ENCODE measurements around the gene MYLK. TPM values are rescaled to one million over a fixed set of nuclear protein-coding genes. Genes with fewer than 3 reads are reported as not detected.

Gene MYLK
- total and polyA plus RNA-seq, 9 donors = 16.4 to 34.5 (median 27.0) TPM

- no CpG with 5 or more reads among the region's 1 CpG for WGBS (ENCODE audit: insufficient coverage)
- Histone ChIP-seq H3K27me3 (ENCODE audit: control insufficient read depth, insufficient read depth, low read length) (no peaks in the 10 kb centered on the region), H3K36me3 (ENCODE audit: control insufficient read depth, insufficient read depth, low read length) (no peaks in the 10 kb centered on the region), H3K9me3 (replicated peaks; ENCODE audit: control insufficient read depth, low read depth, low read length) (no peaks in the 10 kb centered on the region), H3K4me1 (ENCODE audit: control insufficient read depth, insufficient read depth, low read length) (peaks cover 16% of the 10 kb centered on the region), H3K4me3 (ENCODE audit: low read length) (no peak overlapping the region), H3K27ac (ENCODE audit: low read length) (no peak overlapping the region)
- no peak for DNase-seq
These were observed 68.2 kb downstream of the MYLK start for GRCh38 chr3:123815981-123816380.

DNA sequence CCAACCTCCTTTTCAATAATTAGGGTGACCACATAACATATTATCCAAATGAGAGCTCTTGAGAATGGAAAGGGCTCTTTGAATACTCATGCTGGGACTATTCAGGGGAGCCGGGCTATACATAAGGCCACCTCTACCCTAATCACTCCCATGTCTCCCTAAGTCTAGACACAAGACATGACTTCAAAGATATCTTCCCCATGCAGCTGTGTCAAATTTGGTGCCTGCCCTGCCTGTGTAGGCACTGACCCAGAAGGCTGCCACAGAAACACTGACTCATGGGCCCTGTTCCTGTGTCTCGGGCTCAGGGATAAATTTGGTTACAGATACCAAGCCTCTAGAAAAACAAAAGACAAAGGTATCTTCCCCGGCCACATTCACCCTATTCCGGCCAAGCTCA lies 70.3 kb downstream of the MYLK start:
- DNase-seq = no peak
- no peaks in the 10 kb centered on the region for H3K36me3 ChIP-seq (ENCODE audit: control insufficient read depth, insufficient read depth, low read length)
- H3K27me3 ChIP-seq (ENCODE audit: control insufficient read depth, insufficient read depth, low read length) = no peaks in the 10 kb centered on the region
- H3K4me1 ChIP-seq (ENCODE audit: control insufficient read depth, insufficient read depth, low read length) = peaks cover 16% of the 10 kb centered on the region
- H3K27ac ChIP-seq (ENCODE audit: low read length) = no peak overlapping the region
- 94% methylated on average over 3 of the region's 4 CpGs for WGBS (ENCODE audit: insufficient coverage)
- H3K9me3 ChIP-seq (replicated peaks; ENCODE audit: control insufficient read depth, low read depth, low read length) = no peaks in the 10 kb centered on the region
- H3K4me3 ChIP-seq (ENCODE audit: low read length) = no peak overlapping the region

GRCh38 chr3:123809597-123809996 lies 74.5 kb downstream of the MYLK start:
- peaks cover 15% of the 10 kb centered on the region for H3K4me1 ChIP-seq (ENCODE audit: control insufficient read depth, insufficient read depth, low read length)
- peak overlapping the region; percentile 76 for H3K27ac ChIP-seq (ENCODE audit: low read length)
- no peaks in the 10 kb centered on the region for H3K9me3 ChIP-seq (replicated peaks; ENCODE audit: control insufficient read depth, low read depth, low read length)
- no peak overlapping the region for H3K4me3 ChIP-seq (ENCODE audit: low read length)
- DNase-seq = no peak
- H3K27me3 ChIP-seq (ENCODE audit: control insufficient read depth, insufficient read depth, low read length) = peaks cover 2% of the 10 kb centered on the region
- WGBS (ENCODE audit: insufficient coverage) = 44% methylated on average over 2 of the region's 4 CpGs
- no peaks in the 10 kb centered on the region for H3K36me3 ChIP-seq (ENCODE audit: control insufficient read depth, insufficient read depth, low read length)

GRCh38 chr3:123808812-123809211 lies 75.3 kb downstream of the MYLK start:
- Histone ChIP-seq H3K36me3 (ENCODE audit: control insufficient read depth, insufficient read depth, low read length) (no peaks in the 10 kb centered on the region), H3K9me3 (replicated peaks; ENCODE audit: control insufficient read depth, low read depth, low read length) (no peaks in the 10 kb centered on the region), H3K27ac (ENCODE audit: low read length) (no peak overlapping the region), H3K27me3 (ENCODE audit: control insufficient read depth, insufficient read depth, low read length) (peaks cover 2% of the 10 kb centered on the region), H3K4me3 (ENCODE audit: low read length) (no peak overlapping the region), H3K4me1 (ENCODE audit: control insufficient read depth, insufficient read depth, low read length) (peaks cover 15% of the 10 kb centered on the region)
- 71% methylated on average over 1 of the region's 2 CpGs for WGBS (ENCODE audit: insufficient coverage)
- no peak for DNase-seq

DNA sequence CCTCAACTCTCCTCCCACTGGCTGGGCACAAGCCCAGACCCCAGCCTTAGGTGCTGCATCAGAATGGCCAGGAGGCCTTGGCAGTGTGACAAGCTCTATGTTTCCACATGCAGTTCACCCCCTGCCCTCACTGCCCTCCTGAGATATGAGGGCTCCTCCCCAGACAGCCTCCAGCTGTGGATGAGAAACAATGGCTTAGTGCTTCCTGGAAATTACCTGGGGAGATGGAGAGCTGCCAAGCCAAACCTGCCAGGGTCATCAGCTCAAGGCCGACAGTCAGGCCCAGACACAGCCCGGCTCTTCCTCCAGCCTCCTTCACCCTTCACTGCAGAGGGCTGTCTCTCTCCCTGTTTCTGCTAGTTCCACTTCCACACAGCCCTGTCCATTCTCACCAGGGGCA lies 76.3 kb downstream of the MYLK start:
- DNase-seq = no peak
- Histone ChIP-seq H3K4me1 (ENCODE audit: control insufficient read depth, insufficient read depth, low read length) (peaks cover 13% of the 10 kb centered on the region), H3K36me3 (ENCODE audit: control insufficient read depth, insufficient read depth, low read length) (no peaks in the 10 kb centered on the region), H3K27me3 (ENCODE audit: control insufficient read depth, insufficient read depth, low read length) (peaks cover 2% of the 10 kb centered on the region), H3K27ac (ENCODE audit: low read length) (no peak overlapping the region), H3K4me3 (ENCODE audit: low read length) (no peak overlapping the region), H3K9me3 (replicated peaks; ENCODE audit: control insufficient read depth, low read depth, low read length) (no peaks in the 10 kb centered on the region)
- 83% methylated on average over 2 of the region's 2 CpGs for WGBS (ENCODE audit: insufficient coverage)

- H3K27me3 ChIP-seq (ENCODE audit: control insufficient read depth, insufficient read depth, low read length) = peaks cover 2% of the 10 kb centered on the region
- H3K27ac ChIP-seq (ENCODE audit: low read length) = no peak overlapping the region
- peaks cover 10% of the 10 kb centered on the region for H3K4me1 ChIP-seq (ENCODE audit: control insufficient read depth, insufficient read depth, low read length)
- H3K36me3 ChIP-seq (ENCODE audit: control insufficient read depth, insufficient read depth, low read length) = no peaks in the 10 kb centered on the region
- no peaks in the 10 kb centered on the region for H3K9me3 ChIP-seq (replicated peaks; ENCODE audit: control insufficient read depth, low read depth, low read length)
- WGBS (ENCODE audit: insufficient coverage) = 60% methylated on average over 1 of the region's 2 CpGs
- H3K4me3 ChIP-seq (ENCODE audit: low read length) = no peak overlapping the region
- no peak for DNase-seq
These were observed 78.6 kb downstream of the MYLK start for GRCh38 chr3:123805504-123805903.

DNA sequence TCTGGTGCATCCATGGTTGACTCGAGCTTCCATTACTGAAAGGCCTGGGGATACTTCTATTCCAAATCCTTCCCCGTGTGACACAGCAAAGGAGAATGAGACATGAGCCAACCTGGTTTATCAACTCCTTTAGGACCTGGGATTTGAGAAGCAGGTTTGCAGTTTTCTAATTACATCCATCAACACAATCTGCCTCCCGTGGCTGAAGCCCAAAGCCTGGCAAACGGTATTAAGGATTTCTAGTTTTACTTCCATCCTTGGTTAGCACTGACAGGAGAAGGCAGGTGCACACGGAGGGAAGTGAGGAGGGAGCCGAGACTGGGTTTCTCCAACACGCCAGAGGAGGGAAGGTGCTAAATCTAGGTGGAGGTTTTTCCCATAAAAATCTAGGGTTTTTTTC lies 79.0 kb downstream of the MYLK start:
- WGBS (ENCODE audit: insufficient coverage) = 40% methylated on average over 1 of the region's 7 CpGs
- Histone ChIP-seq H3K27me3 (ENCODE audit: control insufficient read depth, insufficient read depth, low read length) (peaks cover 2% of the 10 kb centered on the region), H3K4me3 (ENCODE audit: low read length) (no peak overlapping the region), H3K36me3 (ENCODE audit: control insufficient read depth, insufficient read depth, low read length) (no peaks in the 10 kb centered on the region), H3K9me3 (replicated peaks; ENCODE audit: control insufficient read depth, low read depth, low read length) (no peaks in the 10 kb centered on the region), H3K27ac (ENCODE audit: low read length) (no peak overlapping the region), H3K4me1 (ENCODE audit: control insufficient read depth, insufficient read depth, low read length) (peaks cover 14% of the 10 kb centered on the region)
- DNase-seq = no peak

DNA sequence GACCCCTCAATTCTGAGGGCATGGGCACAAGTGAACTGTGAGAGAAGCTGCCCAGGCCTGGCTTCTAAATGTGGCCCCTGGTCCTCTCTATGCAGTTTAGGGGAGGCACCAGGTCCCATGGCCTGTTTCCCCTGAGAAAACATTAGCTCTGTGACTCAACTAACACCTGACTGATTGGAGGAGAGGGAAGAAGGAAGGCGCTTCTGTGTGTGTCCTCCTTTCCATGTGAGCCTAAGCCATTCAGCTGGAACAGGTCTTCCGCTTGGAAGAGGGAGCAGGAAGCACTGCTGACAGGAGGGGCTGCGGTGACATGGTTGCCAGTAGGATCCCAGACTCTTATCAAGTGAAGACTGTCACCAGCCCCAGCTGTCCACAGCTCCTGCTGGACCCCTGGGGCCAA lies 79.5 kb downstream of the MYLK start:
- H3K27me3 ChIP-seq (ENCODE audit: control insufficient read depth, insufficient read depth, low read length) = peaks cover 2% of the 10 kb centered on the region
- H3K36me3 ChIP-seq (ENCODE audit: control insufficient read depth, insufficient read depth, low read length) = no peaks in the 10 kb centered on the region
- H3K27ac ChIP-seq (ENCODE audit: low read length) = no peak overlapping the region
- peaks cover 18% of the 10 kb centered on the region for H3K4me1 ChIP-seq (ENCODE audit: control insufficient read depth, insufficient read depth, low read length)
- H3K9me3 ChIP-seq (replicated peaks; ENCODE audit: control insufficient read depth, low read depth, low read length) = no peaks in the 10 kb centered on the region
- 83% methylated on average over 2 of the region's 3 CpGs for WGBS (ENCODE audit: insufficient coverage)
- H3K4me3 ChIP-seq (ENCODE audit: low read length) = no peak overlapping the region
- DNase-seq = no peak

GRCh38 chr3:123803521-123803920 lies 80.6 kb downstream of the MYLK start:
- Histone ChIP-seq H3K27me3 (ENCODE audit: control insufficient read depth, insufficient read depth, low read length) (peaks cover 2% of the 10 kb centered on the region), H3K36me3 (ENCODE audit: control insufficient read depth, insufficient read depth, low read length) (no peaks in the 10 kb centered on the region), H3K4me1 (ENCODE audit: control insufficient read depth, insufficient read depth, low read length) (peaks cover 23% of the 10 kb centered on the region), H3K9me3 (replicated peaks; ENCODE audit: control insufficient read depth, low read depth, low read length) (no peaks in the 10 kb centered on the region), H3K27ac (ENCODE audit: low read length) (no peak overlapping the region), H3K4me3 (ENCODE audit: low read length) (no peak overlapping the region)
- WGBS (ENCODE audit: insufficient coverage) = 66% methylated on average over 5 of the region's 5 CpGs
- no peak for DNase-seq

- no peak overlapping the region for H3K4me3 ChIP-seq (ENCODE audit: low read length)
- DNase-seq = no peak
- peaks cover 20% of the 10 kb centered on the region for H3K4me1 ChIP-seq (ENCODE audit: control insufficient read depth, insufficient read depth, low read length)
- H3K36me3 ChIP-seq (ENCODE audit: control insufficient read depth, insufficient read depth, low read length) = no peaks in the 10 kb centered on the region
- no peaks in the 10 kb centered on the region for H3K27me3 ChIP-seq (ENCODE audit: control insufficient read depth, insufficient read depth, low read length)
- no peak overlapping the region for H3K27ac ChIP-seq (ENCODE audit: low read length)
- WGBS (ENCODE audit: insufficient coverage) = 92% methylated on average over 1 of the region's 3 CpGs
- H3K9me3 ChIP-seq (replicated peaks; ENCODE audit: control insufficient read depth, low read depth, low read length) = no peaks in the 10 kb centered on the region
These were observed 82.0 kb downstream of the MYLK start for GRCh38 chr3:123802007-123802625.

DNA sequence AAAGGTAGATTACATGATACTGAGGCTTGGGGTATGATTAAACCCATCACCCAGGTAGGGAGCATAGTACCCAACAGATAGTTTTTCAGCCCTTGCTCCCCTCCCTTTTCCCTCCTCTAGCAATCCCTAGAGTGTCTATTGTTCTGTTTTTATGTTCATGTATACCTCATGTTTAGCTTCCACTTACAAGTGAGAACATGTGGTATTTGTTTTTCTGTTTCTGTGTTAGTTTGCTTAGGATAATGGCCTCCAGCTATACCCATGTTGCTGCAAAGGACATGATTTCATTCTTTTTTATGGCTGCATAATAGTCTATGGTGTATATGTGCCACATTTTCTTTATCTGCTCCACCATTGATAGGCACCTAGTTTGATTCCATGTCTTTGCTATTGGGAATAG lies 82.7 kb downstream of the MYLK start:
- Histone ChIP-seq H3K9me3 (replicated peaks; ENCODE audit: control insufficient read depth, low read depth, low read length) (no peaks in the 10 kb centered on the region), H3K36me3 (ENCODE audit: control insufficient read depth, insufficient read depth, low read length) (no peaks in the 10 kb centered on the region), H3K4me1 (ENCODE audit: control insufficient read depth, insufficient read depth, low read length) (peaks cover 20% of the 10 kb centered on the region), H3K27ac (ENCODE audit: low read length) (no peak overlapping the region), H3K27me3 (ENCODE audit: control insufficient read depth, insufficient read depth, low read length) (no peaks in the 10 kb centered on the region), H3K4me3 (ENCODE audit: low read length) (no peak overlapping the region)
- DNase-seq = no peak

All from muscle of leg (tissue), 11 donors.